IgD-negative memory B cell (primary cell): Measurements from ENCODE around the gene KLHL13. TPM values are rescaled to one million over a fixed set of nuclear protein-coding genes. Genes with fewer than 3 reads are reported as not detected.

ENCODE experiments used
- H3K27ac Mint-ChIP-seq, 3 donors: one replicate each; pipeline ENCODE4 v1.8.0; 2020 to 2022; ENCODE audit warnings: mild to moderate bottlenecking in 3 of 3, mixed read lengths in 3 of 3, moderate library complexity in 1 of 3
- H3K27me3 Mint-ChIP-seq: one replicate; pipeline ENCODE4 v1.8.0; 2021; ENCODE audit warnings: mixed read lengths
- H3K36me3 Mint-ChIP-seq: one replicate; pipeline ENCODE4 v1.8.0; 2020; ENCODE audit warnings: mild to moderate bottlenecking, mixed read lengths
- H3K4me1 Mint-ChIP-seq, 3 donors: one replicate each; pipeline ENCODE4 v1.8.0; 2020 to 2022; ENCODE audit warnings: mixed read lengths in 3 of 3, mild to moderate bottlenecking in 1 of 3
- H3K4me3 Mint-ChIP-seq, 4 donors: one replicate each; pipeline ENCODE4 v1.8.0; 2020 to 2022; ENCODE audit warnings: mild to moderate bottlenecking in 4 of 4, mixed read lengths in 4 of 4, moderate library complexity in 3 of 4
- H3K9me3 Mint-ChIP-seq, 3 donors: one replicate each; pipeline ENCODE4 v1.8.0; 2020 to 2021; ENCODE audit warnings: mixed read lengths in 3 of 3, mild to moderate bottlenecking in 1 of 3
- polyA plus RNA-seq: library from polyadenylated mRNA; unstranded; fragments of 300-500 nt; fragmentation: Illumina TruSeq; gene quantifications from one replicate; pipeline ENCODE4 v1.2.3, GENCODE V29; 2021

Gene KLHL13
- polyA plus RNA-seq, 1 donor from 2014 or later, result not detected

DNA sequence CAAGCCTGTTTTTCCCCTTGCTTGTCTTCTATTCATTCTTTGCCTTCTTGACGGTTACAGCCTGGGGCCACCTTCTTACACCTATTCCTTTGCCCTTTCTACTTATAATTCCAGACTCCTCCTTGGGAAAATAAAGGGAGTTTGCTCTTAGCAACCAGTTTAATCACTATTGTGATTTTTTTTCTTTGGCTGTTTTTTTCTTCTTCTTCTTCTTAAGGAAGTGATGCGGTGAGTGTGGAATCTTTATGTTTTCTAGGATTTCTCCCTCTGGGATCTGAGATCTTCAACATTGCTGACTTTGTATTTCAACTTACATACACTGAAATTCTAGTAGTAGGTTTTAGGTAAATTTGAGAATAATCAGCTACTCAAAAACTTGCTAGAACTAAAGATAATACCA, 1.1 kb upstream of the KLHL13 start:
- peak overlapping the region; percentile 45 to 81 (median 71) for H3K4me3 Mint-ChIP-seq
- H3K36me3 Mint-ChIP-seq, result peaks cover 1% of the 10 kb centered on the region
- H3K4me1 Mint-ChIP-seq, result peaks cover 3 to 10% (median 8%) of the 10 kb centered on the region in 3 donors
- H3K27me3 Mint-ChIP-seq, result peaks cover 15% of the 10 kb centered on the region
- H3K9me3 Mint-ChIP-seq, result peaks cover 0 to 3% (median 2%) of the 10 kb centered on the region in 3 donors
- no peak overlapping the region for H3K27ac Mint-ChIP-seq

- H3K4me3 Mint-ChIP-seq, result peak overlapping the region; percentile 52 to 82 (median 74)
- peaks cover 15% of the 10 kb centered on the region for H3K27me3 Mint-ChIP-seq
- H3K9me3 Mint-ChIP-seq, result peaks cover 0 to 3% (median 2%) of the 10 kb centered on the region in 3 donors
- H3K36me3 Mint-ChIP-seq, result peaks cover 1% of the 10 kb centered on the region
- H3K27ac Mint-ChIP-seq, result no peak overlapping the region
- H3K4me1 Mint-ChIP-seq, result peaks cover 3 to 10% (median 8%) of the 10 kb centered on the region in 3 donors
These were observed 477 bp downstream of the KLHL13 start for GRCh38 chrX:118115953-118116712.

DNA sequence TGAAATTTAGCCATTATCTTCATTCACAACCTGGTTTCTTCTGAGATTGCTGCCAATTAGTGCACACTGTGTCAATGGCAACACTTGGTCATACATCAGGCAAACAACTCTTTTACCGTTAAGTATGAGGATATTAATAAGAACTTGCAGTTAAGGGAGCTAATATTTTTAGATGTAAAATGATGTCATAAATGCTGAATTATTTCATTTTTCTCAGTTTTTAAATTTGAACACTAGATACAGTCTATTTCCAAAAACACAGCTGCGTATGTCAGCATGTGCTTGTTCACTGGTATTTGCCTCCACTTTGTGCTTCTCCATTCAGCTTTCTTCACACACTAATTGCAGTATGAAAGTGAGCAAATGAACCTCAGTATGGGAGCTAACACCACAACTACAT, 1.6 kb downstream of the KLHL13 start:
- Mint-ChIP-seq H3K9me3 (peaks cover 0 to 3% (median 2%) of the 10 kb centered on the region in 3 donors), H3K27me3 (peaks cover 15% of the 10 kb centered on the region), H3K4me3 (no peak overlapping the region), H3K27ac (no peak overlapping the region), H3K36me3 (peaks cover 1% of the 10 kb centered on the region), H3K4me1 (peaks cover 1 to 10% (median 8%) of the 10 kb centered on the region in 3 donors)

DNA sequence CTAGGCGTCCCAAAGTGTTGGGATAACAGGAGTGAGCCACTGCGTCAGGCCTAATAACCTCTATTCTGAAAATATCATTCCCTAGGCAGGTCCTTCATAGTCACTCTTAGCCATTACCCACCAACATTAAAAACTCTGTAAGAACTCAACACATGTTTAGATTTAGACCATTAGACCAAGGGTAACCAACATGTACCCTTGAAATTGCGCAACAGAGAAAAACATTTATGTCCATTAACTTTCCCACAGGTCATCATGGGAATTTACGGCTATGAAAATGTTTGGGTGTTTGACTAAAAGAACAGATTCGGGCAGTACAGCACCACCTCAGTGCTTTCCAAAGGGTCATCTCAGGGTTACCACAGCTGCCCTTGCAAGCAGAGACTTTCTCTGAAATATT, 7.5 kb downstream of the KLHL13 start:
- Mint-ChIP-seq H3K4me1 (no peaks in the 10 kb centered on the region), H3K4me3 (no peak overlapping the region), H3K27me3 (no peaks in the 10 kb centered on the region), H3K27ac (no peak overlapping the region), H3K36me3 (no peaks in the 10 kb centered on the region), H3K9me3 (no peaks in the 10 kb centered on the region)

DNA sequence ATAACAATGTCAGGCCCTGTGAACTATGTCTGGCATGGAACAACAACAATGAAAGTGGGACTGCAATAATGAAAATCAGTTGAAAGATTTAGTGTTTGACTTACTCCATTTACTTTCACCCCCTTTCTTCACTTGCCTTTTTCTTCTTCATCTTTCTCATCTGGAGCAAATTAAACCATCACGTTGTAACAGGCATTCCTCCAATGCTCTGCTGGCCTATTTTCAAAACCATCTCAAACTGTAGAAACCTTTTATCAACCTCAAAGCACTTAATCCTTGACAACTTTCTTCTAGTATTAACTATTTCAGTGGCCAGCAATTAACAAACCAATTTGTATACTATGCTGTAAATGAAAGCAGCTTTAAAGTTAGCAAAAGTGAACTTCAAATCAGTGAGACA, 8.3 kb downstream of the KLHL13 start:
- Mint-ChIP-seq H3K4me3 (no peak overlapping the region), H3K27ac (no peak overlapping the region), H3K4me1 (no peaks in the 10 kb centered on the region), H3K36me3 (no peaks in the 10 kb centered on the region), H3K9me3 (no peaks in the 10 kb centered on the region), H3K27me3 (no peaks in the 10 kb centered on the region)

- Mint-ChIP-seq H3K27ac (no peak overlapping the region), H3K4me3 (no peak overlapping the region), H3K36me3 (no peaks in the 10 kb centered on the region), H3K4me1 (no peaks in the 10 kb centered on the region), H3K9me3 (peaks cover 0 to 2% (median 2%) of the 10 kb centered on the region in 3 donors), H3K27me3 (no peaks in the 10 kb centered on the region)
These were observed 16.5 kb downstream of the KLHL13 start for GRCh38 chrX:118100091-118100490.

GRCh38 chrX:118088084-118088483, 28.5 kb downstream of the KLHL13 start:
- H3K4me3 Mint-ChIP-seq, result no peak overlapping the region
- no peaks in the 10 kb centered on the region for H3K36me3 Mint-ChIP-seq
- H3K27ac Mint-ChIP-seq, result no peak overlapping the region
- no peaks in the 10 kb centered on the region for H3K4me1 Mint-ChIP-seq
- no peaks in the 10 kb centered on the region for H3K27me3 Mint-ChIP-seq
- peaks cover 2 to 8% (median 8%) of the 10 kb centered on the region in 3 donors for H3K9me3 Mint-ChIP-seq

- no peak overlapping the region for H3K4me3 Mint-ChIP-seq
- no peaks in the 10 kb centered on the region for H3K27me3 Mint-ChIP-seq
- no peaks in the 10 kb centered on the region for H3K4me1 Mint-ChIP-seq
- no peak overlapping the region for H3K27ac Mint-ChIP-seq
- peaks cover 0 to 10% (median 5%) of the 10 kb centered on the region in 3 donors for H3K9me3 Mint-ChIP-seq
- no peaks in the 10 kb centered on the region for H3K36me3 Mint-ChIP-seq
These were observed 42.4 kb downstream of the KLHL13 start for GRCh38 chrX:118074196-118074595.

DNA sequence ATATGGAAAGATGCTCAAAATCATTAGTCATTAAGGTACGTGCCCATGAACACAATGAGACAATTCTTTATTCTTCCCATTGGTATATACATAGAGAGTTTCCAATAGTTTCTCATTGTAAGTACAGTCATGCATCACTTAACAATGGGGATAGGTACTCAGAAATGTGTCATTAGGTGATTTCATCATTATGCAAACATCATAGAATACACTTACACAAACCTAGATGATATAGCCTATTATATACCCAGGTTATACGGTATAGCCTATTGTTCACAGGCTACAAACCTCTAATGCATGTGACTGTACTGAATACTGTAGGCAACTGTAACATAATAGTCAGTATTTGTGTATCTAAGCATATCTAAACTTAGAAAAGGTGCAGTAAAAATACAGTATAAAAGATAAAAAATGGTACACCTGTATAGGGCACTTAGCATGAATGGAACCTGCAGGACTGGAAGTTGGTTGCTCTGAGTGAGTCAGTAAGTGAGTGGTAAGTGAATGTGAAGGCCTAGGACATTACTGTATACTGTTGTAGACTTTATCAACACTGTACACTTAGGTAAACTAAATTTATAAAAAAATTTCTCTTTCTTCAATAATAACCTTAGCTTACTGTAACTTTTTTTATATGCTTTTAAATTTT, 49.6 kb downstream of the KLHL13 start:
- Mint-ChIP-seq H3K4me1 (peaks cover 7 to 8% (median 7%) of the 10 kb centered on the region in 3 donors), H3K36me3 (no peaks in the 10 kb centered on the region), H3K4me3 (no peak overlapping the region), H3K9me3 (peaks cover 0 to 2% (median 0%) of the 10 kb centered on the region in 3 donors), H3K27ac (no peak overlapping the region), H3K27me3 (no peaks in the 10 kb centered on the region)

DNA sequence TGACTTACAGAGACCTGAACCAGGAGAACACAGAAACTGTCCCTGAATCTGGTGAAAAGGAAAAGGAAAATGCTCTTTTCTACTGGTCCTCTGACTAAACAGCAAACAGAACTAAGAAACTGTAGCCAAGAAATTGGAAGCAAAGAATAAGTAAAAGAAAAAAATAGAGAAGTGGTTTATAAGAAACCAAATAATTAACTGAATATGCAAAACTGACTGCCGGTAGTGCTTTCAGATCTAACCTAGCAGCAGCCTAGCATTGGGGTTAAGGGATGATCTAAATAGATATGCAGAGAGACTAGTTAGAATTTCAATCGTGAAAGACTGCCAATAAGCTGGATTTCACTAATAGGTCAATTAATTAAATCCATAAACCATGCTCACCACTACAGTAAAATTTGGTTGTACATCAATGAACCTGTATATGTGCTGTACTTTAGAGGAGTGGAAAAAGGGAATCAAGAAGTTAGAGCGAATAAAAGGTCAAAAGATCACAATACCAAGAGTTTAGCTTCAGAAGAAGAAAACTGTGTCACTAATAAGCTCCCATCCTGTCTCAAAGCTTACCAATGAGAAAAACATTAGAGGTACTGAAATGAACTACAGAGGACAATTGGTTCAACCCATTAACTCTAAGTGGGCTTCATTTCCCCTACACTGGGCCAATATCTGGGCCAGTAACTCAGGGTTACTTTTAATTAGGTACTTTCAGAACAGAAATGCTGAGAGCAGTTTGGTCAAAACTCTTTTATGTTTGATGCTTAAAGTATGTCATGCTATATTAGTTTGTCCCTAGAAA, 53.6 kb downstream of the KLHL13 start:
- Mint-ChIP-seq H3K27ac (no peak overlapping the region), H3K9me3 (no peaks in the 10 kb centered on the region), H3K4me3 (peak overlapping the region in 1 of 4 donors; percentile 39), H3K36me3 (no peaks in the 10 kb centered on the region), H3K27me3 (no peaks in the 10 kb centered on the region), H3K4me1 (peaks cover 7 to 14% (median 7%) of the 10 kb centered on the region in 3 donors)

DNA sequence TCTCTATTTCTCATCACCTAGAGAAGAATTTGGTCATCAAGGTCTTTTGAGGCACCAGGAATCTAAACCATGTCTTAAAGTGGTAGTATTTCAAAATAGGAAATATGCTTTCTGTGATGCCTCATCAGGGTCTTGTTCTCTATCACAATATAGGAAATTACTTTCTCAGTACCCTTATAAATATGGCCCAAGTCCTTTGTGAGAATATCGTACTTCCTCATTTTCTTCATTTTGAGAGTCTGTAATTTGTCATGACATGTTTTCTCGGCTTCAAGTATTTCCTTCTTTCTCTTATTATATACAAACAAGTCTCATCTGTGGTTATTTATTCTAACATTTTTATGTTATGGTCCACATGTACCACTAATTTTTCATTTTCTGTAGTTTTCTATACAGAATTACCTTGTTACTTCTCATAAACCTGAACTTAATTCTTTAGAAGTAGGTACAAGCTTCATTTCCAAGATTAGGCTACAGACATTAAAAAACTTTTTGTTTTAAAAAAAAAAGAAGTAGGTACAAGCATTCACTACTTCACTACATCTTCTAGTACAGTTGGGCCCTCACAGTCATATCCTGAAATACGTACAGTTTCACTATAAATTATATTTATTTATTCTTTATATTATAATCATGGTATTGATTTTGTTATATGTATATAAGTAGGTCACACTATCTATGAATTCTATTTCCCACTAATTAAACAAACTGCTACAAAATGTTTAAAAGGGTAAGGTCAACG, 54.4 kb downstream of the KLHL13 start:
- Mint-ChIP-seq H3K4me1 (peaks cover 7 to 14% (median 7%) of the 10 kb centered on the region in 3 donors), H3K9me3 (no peaks in the 10 kb centered on the region), H3K4me3 (no peak overlapping the region), H3K27me3 (no peaks in the 10 kb centered on the region), H3K36me3 (no peaks in the 10 kb centered on the region), H3K27ac (no peak overlapping the region)

DNA sequence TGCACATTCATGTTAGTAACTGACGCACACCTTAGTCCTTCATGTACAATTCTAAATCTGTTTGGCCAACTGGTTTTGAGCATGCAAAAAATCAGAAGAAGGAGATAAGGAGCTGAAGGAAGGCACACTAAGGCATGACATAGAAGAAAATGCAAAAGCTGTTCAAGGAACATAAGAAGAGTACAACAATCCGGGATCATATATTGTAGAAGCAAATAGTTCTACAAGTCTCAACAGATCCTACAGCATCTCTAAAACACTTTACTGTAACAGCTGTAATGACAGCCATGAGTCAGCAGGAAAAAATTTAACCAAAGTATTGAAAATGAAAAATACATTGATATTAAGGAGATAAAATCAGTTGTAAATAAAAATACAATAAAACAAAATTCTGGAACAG, 57.7 kb downstream of the KLHL13 start:
- Mint-ChIP-seq H3K9me3 (no peaks in the 10 kb centered on the region), H3K4me3 (no peak overlapping the region), H3K27ac (no peak overlapping the region), H3K4me1 (peaks cover 7 to 14% (median 7%) of the 10 kb centered on the region in 3 donors), H3K36me3 (no peaks in the 10 kb centered on the region), H3K27me3 (no peaks in the 10 kb centered on the region)

- Mint-ChIP-seq H3K36me3 (no peaks in the 10 kb centered on the region), H3K27ac (no peak overlapping the region), H3K4me3 (no peak overlapping the region), H3K9me3 (no peaks in the 10 kb centered on the region), H3K27me3 (no peaks in the 10 kb centered on the region), H3K4me1 (peaks cover 0 to 5% (median 0%) of the 10 kb centered on the region in 3 donors)
These were observed 59.7 kb downstream of the KLHL13 start for GRCh38 chrX:118056870-118057269.

DNA sequence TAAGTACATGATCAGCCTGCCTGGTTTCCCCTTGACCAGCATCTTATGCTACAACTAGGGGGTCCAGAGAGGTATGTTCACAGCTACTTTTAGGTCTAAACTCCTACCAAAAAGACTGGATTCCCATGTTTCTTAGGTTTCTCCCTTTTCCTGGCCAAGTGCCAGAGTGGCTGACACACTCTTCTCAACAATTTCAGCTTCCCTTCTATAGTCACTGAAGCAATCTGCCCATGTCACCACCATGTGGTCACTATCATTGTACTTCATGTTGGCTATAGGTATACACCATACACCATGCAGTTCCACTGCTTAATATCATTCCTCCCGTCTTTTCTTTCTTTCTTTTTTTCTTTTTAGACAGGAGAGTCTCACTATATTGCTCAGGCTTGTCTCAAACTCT, 66.9 kb downstream of the KLHL13 start:
- no peaks in the 10 kb centered on the region for H3K36me3 Mint-ChIP-seq
- no peaks in the 10 kb centered on the region for H3K4me1 Mint-ChIP-seq
- no peak overlapping the region for H3K4me3 Mint-ChIP-seq
- H3K27ac Mint-ChIP-seq, result no peak overlapping the region
- H3K9me3 Mint-ChIP-seq, result peaks cover 1 to 2% (median 1%) of the 10 kb centered on the region in 3 donors
- no peaks in the 10 kb centered on the region for H3K27me3 Mint-ChIP-seq
